Panc1 (cell line): ENCODE data around the gene OR2T11. TPM values are rescaled to one million over a fixed set of nuclear protein-coding genes. Genes with fewer than 3 reads are reported as not detected.
"Not testable (repeated sequence)": the region's sequence is repeated elsewhere in the genome, so short reads cannot be mapped to it uniquely, and the experiment has no call there.

Source experiments
- ATAC-seq: fragments of 200-7000 bp; cut with Tn5 transposase; 2 replicates; pipeline ENCODE4 v1.9.1; 2020; ENCODE audit warnings: mild to moderate bottlenecking, moderate library complexity
- BruUV-seq: library from RNA; stranded (reverse); fragments of 400-500 nt; replicated peaks from 2 replicates; lab custom pipeline; 2021; lab: Mats Ljungman, UMichigan
- CTCF ChIA-PET: fragments of 300-600 bp; sonication (Branson Sonifier 250); formaldehyde crosslinking; loops from one replicate; lab custom pipeline; 2022; ENCODE audit warnings: antibody characterized with exemption; lab: Charles Lee
- POLR2A ChIA-PET: fragments of 300-600 bp; sonication (Branson Sonifier 250); formaldehyde crosslinking; loops from one replicate; lab custom pipeline; 2022; ENCODE audit warnings: antibody characterized with exemption; lab: Charles Lee
- DNase-seq: peaks from one replicate; pipeline ENCODE4 v3.0.0-alpha.2; 2010; ENCODE audit warnings: low read depth, low spot score
- H3K27ac ChIP-seq: 2 replicates; pipeline ENCODE4 v1.5.1; 2011; ENCODE audit warnings: mild to moderate bottlenecking, low read length, inconsistent platforms
- H3K27me3 ChIP-seq: fragments of 200-500 bp; sonication (Bioruptor generic); 2 replicates; pipeline ENCODE4 v1.6.0; 2014; ENCODE audit warnings: low read length, inconsistent platforms; ENCODE audit not compliant: control insufficient read depth, insufficient read depth
- H3K36me3 ChIP-seq: fragments of 200-500 bp; sonication (Bioruptor generic); 2 replicates; pipeline ENCODE4 v1.5.1; 2014; ENCODE audit warnings: inconsistent platforms, mild to moderate bottlenecking, low read length, moderate library complexity; ENCODE audit not compliant: control insufficient read depth, insufficient read depth
- H3K4me1 ChIP-seq: 2 replicates; pipeline ENCODE4 v1.5.1; 2011; ENCODE audit warnings: inconsistent platforms, mild to moderate bottlenecking, low read length, moderate library complexity; ENCODE audit not compliant: control insufficient read depth, insufficient read depth
- H3K4me3 ChIP-seq, 2 experiments: 2 replicates each; pipeline ENCODE4 v1.5.1; 2011 to 2012; ENCODE audit warnings: low read depth in 2 of 2, low read length in 2 of 2, mild to moderate bottlenecking in 2 of 2, inconsistent platforms in 1 of 2, moderate library complexity in 1 of 2
- H3K9me3 ChIP-seq: fragments of 200-500 bp; sonication (Bioruptor generic); 2 replicates; pipeline ENCODE4 v1.5.1; 2014; ENCODE audit warnings: low read depth, mild to moderate bottlenecking, inconsistent platforms, low read length, moderate library complexity; ENCODE audit not compliant: control insufficient read depth, insufficient read depth
- in situ Hi-C: cut with HindIII; loops from 2 replicates; pipeline ENCODE4 v1.10.0; 2016; ENCODE audit warnings: low sequenced_read_pairs, low pct_unique_long_range_greater_than_20kb
- intact Hi-C: fragments of 100-400 bp; cut with micrococcal nuclease; formaldehyde crosslinking; loops from one replicate; pipeline ENCODE4 v1.10.0; 2022; ENCODE audit not compliant: unreplicated experiment
- total RNA-seq: library from RNA; stranded (reverse); gene quantifications from one replicate; pipeline ENCODE4 v1.2.1, GENCODE V29; 2021; ENCODE audit not compliant: unreplicated experiment

Gene OR2T11
- total RNA-seq, 1 experiment from 2014 or later: not detected

DNA sequence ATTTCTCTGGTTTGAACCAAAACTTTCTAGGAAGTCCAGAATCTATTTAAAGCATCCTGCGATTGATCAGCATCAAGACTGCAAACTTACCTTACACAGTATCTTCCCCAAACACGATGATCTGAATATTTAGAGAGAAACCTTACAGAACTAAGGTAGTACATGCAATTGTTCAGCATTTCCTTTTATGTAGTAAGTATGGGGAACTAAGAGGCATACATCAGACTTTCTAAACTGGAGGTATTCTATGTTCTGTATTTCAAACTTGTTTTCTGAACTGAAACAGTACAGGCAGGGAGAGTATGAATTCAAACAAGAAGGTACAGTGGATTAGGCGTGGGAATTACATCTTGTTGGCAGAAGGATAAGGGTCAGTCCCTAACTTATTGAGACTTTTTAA is 20.5 kb upstream of the OR2T11 start, which contains the start of gene OR2T27:
Gene OR2T27, minus strand, starts transcription at position 175 of the 400 bp plus-strand sequence. CDS start 4,644 bp downstream, outside the sequence.
- POLR2A ChIA-PET, intact Hi-C loops, H3K4me1 ChIP-seq, DNase-seq, H3K36me3 ChIP-seq, ATAC-seq, H3K27ac ChIP-seq, H3K4me3 ChIP-seq, H3K27me3 ChIP-seq, BruUV-seq, H3K9me3 ChIP-seq, CTCF ChIA-PET: not testable (repeated sequence)
- in situ Hi-C loops: loop anchor here (10.0 kb wide), 1 partner anchor 221 kb away; no protein-coding TSS in a partner anchor

DNA sequence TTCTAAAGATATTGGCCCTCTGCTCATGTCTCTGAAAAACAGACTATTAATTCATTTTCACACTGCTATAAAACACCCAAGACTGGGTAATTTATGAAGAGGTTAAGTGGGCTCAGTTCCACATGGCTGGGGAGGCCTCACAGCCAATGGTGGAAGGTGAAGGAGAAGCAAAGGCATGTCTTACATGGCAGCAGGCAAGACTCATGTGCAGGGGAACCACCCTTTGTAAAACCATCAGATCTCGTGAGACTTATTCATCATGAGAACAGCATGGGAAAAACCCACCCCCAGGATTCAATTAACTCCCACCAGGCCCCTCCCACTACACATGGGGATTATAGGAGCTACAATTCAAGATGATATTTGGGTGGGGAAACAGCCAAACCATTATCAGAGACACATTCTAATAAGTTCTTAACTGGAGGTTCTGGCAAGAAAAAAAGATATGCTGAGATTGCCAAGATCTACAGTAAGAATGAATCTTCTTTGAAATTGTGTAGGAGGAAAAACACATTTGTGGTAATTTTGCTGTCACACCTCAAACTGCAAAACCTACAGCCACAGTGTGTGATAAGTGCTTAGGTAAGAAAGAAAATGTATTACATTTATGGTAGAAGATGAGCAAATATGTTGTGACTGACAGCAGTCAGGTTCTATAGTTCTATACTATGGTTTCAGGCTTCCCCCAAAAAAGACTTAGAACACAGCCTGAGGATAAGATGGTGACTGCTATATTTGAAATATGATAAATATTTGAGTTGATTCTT is 14.1 kb upstream of the OR2T11 start:
- H3K4me1 ChIP-seq, BruUV-seq, H3K27me3 ChIP-seq, H3K36me3 ChIP-seq, H3K9me3 ChIP-seq, POLR2A ChIA-PET, DNase-seq, in situ Hi-C loops, intact Hi-C loops, H3K4me3 ChIP-seq, H3K27ac ChIP-seq, ATAC-seq, CTCF ChIA-PET: not testable (repeated sequence)

DNA sequence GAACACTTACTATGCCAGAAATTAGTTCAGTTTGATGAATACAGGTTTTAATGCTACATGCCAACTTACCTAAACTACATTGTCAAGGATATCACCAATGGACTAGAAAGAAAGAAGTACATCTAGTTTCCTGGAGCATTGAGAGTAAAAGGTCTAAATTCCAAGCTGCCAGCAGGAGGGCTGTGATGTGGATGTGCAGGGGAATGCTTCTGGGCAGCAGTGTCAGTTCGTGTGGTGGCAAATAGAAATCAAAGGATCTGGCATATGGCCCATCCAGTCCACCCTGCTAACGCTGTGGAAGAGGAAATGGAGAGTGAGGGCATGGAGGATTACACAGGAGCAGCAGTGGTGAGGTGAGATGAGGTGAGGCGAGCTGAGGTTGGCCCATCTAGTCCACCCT is 10.3 kb upstream of the OR2T11 start, which contains the start of gene OR2T35:
Gene OR2T35, minus strand, starts transcription at position 101 of the 400 bp plus-strand sequence. CDS start 6,020 bp downstream, outside the sequence.
- ATAC-seq, H3K27ac ChIP-seq, H3K4me3 ChIP-seq, CTCF ChIA-PET, H3K36me3 ChIP-seq, in situ Hi-C loops, H3K4me1 ChIP-seq, POLR2A ChIA-PET, H3K27me3 ChIP-seq, H3K9me3 ChIP-seq, BruUV-seq, intact Hi-C loops, DNase-seq: not testable (repeated sequence)

DNA sequence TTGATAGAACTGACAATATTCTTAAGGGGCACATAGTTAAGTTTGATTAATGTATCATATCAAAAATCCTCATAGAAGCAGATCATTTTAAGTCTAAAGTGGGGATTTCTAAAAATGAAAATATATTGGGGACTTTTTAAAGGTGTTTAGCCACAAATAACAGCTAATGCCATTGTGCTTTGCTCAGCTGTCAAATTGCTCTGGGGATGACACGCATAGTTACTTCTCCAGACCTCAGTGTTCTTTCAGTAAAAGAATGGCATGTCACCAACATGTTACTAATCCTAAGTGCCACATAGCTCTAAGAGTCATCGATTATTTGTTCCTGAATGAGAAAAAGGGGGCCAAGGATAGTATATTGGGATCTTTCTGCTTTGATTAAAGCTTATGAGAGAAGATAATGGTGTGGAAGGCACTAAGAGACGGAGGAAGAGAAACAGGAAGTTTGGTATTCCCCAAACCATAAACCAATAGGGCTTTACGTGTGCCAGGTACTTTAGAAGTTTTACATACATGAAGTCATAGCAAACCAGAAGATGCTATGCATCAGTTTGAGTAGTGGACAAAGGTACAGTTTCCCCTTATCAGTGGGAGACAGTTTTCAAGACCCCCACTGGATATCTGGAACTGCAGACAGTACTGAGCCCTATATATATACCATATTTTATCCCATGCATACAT is 8.2 kb upstream of the OR2T11 start:
- H3K36me3 ChIP-seq, in situ Hi-C loops, BruUV-seq, H3K27me3 ChIP-seq, POLR2A ChIA-PET, CTCF ChIA-PET, intact Hi-C loops, H3K4me3 ChIP-seq, H3K9me3 ChIP-seq, ATAC-seq, H3K27ac ChIP-seq, DNase-seq, H3K4me1 ChIP-seq: not testable (repeated sequence)

DNA sequence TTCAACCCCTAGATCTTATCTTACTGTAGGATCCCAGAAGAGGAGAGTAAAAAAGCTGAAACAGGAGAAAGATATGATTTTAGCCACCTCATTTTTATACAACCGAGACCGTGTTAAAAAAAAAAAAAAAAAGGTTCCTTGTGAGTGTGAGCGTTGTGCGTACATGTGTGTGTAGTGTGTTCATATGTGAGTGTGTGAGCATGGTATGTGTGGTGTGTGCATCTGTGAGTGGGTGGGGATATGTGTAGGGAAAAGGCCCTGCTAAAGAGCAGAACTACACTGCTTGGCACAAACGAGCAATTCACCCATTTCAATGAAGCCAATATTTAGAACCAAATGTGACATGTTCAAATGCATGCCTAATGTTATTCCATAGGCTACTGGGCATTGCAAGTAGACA is 6.7 kb upstream of the OR2T11 start:
- H3K27me3 ChIP-seq, H3K9me3 ChIP-seq, DNase-seq, H3K4me1 ChIP-seq, in situ Hi-C loops, BruUV-seq, H3K4me3 ChIP-seq, intact Hi-C loops, ATAC-seq, H3K27ac ChIP-seq, H3K36me3 ChIP-seq, POLR2A ChIA-PET, CTCF ChIA-PET: not testable (repeated sequence)

DNA sequence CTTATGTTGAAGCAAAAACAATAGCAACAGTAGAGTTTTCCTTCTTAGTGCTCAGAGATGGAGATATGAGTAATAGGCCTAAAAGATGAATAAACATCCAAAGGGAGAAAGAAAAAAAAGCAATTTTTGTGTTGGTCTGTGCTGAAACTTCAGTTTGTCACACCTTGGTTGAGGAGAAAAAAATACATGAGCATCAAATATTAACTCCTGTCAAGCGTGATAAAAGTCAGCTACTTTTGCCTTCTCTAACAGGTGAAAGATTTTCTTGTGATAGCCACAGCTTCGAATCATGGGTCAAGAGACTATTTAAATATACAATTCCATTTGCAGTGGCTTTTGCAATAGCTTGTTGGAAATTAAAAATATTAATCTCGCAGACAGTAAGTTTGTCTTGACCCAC is 6.0 kb upstream of the OR2T11 start:
- H3K36me3 ChIP-seq, BruUV-seq, H3K27ac ChIP-seq, intact Hi-C loops, POLR2A ChIA-PET, in situ Hi-C loops, H3K4me1 ChIP-seq, H3K27me3 ChIP-seq, DNase-seq, H3K9me3 ChIP-seq, ATAC-seq, H3K4me3 ChIP-seq, CTCF ChIA-PET: not testable (repeated sequence)

DNA sequence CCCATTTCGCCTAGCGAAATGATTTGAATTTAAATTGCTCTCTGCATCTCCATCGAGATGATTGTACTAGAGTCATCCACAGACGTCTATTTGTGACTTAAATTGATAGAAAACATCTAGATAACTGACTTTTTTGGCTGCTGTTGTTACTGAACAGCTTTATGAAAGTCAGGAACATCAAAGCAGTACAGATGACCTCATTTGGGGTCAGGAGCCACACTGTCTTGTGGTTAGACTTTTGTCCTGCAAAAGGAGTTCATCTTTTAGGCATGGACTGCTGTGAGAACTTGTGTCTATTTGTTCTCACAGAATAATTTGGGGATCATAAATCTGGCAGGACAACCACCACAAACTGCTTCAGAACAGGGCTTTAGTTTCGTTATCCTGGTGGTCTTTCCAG is 4.8 kb upstream of the OR2T11 start:
- ATAC-seq, H3K4me3 ChIP-seq, DNase-seq, CTCF ChIA-PET, intact Hi-C loops, POLR2A ChIA-PET, in situ Hi-C loops, BruUV-seq, H3K4me1 ChIP-seq, H3K9me3 ChIP-seq, H3K27ac ChIP-seq, H3K36me3 ChIP-seq, H3K27me3 ChIP-seq: not testable (repeated sequence)
